Mucosa of descending colon (tissue), 3 donors: ENCODE results near the gene COL4A6. TPM values are rescaled to one million over a fixed set of nuclear protein-coding genes. Genes with fewer than 3 reads are reported as not detected.

Experiments
- ATAC-seq: fragments of 200-7000 bp; cut with Tn5 transposase; one replicate; pipeline ENCODE4 v1.9.1; 2020; ENCODE audit warnings: mild to moderate bottlenecking, moderate library complexity
- DNase-seq, 3 donors: peaks; one replicate each; pipeline ENCODE4 v3.0.0-alpha.2; 2020
- H3K36me3 ChIP-seq: fragments of 200-600 bp; one replicate; pipeline ENCODE4 v1.8.0; 2021; ENCODE audit warnings: low read depth, mild to moderate bottlenecking
- H3K4me1 ChIP-seq: fragments of 200-600 bp; one replicate; pipeline ENCODE4 v1.8.0; 2021; ENCODE audit warnings: low read depth, mild to moderate bottlenecking
- H3K4me3 ChIP-seq: fragments of 200-600 bp; one replicate; pipeline ENCODE4 v1.8.0; 2021; ENCODE audit warnings: mild to moderate bottlenecking
- H3K9me3 ChIP-seq: fragments of 200-600 bp; one replicate; pipeline ENCODE4 v1.8.0; 2021; ENCODE audit warnings: mild to moderate bottlenecking
- intact Hi-C, 2 donors: fragments of 100-400 bp; cut with DNase I in 1 of 2; cut with micrococcal nuclease in 1 of 2; formaldehyde crosslinking; loops; one replicate each; pipeline versions ENCODE4 v1.11.0 to v1.11.1; 2022; cut with DNase I, micrococcal nuclease
- total RNA-seq, 3 donors: library from RNA; stranded (reverse); fragmentation: NEBNext Ultra II Directional in 2 of 3; extraction: Animal tissue kit (Norgen Biotek cat#: 25700) in 2 of 3; gene quantifications; one replicate each; pipeline versions ENCODE4 v1.2.1 to v1.2.4, GENCODE V29; 2021 to 2023
- TF ChIP-seq, protein P1 (sequence below): fragments of 200-600 bp; IDR thresholded peaks from one replicate; pipeline ENCODE4 v1.8.0; 2022; ENCODE audit warnings: antibody characterized with exemption, mild to moderate bottlenecking
- donor health status: DM: no; HTN: no; CAD: no; lungs with moderate emphysema.
- donor health status: DM: no; HTN: no; CAD: no.
- donor health status: DM: no; HTN: yes; CAD: no.

COL4A6 gene
- total RNA-seq, 3 donors from 2014 or later: 0.35 to 0.81 (median 0.77) TPM

DNA sequence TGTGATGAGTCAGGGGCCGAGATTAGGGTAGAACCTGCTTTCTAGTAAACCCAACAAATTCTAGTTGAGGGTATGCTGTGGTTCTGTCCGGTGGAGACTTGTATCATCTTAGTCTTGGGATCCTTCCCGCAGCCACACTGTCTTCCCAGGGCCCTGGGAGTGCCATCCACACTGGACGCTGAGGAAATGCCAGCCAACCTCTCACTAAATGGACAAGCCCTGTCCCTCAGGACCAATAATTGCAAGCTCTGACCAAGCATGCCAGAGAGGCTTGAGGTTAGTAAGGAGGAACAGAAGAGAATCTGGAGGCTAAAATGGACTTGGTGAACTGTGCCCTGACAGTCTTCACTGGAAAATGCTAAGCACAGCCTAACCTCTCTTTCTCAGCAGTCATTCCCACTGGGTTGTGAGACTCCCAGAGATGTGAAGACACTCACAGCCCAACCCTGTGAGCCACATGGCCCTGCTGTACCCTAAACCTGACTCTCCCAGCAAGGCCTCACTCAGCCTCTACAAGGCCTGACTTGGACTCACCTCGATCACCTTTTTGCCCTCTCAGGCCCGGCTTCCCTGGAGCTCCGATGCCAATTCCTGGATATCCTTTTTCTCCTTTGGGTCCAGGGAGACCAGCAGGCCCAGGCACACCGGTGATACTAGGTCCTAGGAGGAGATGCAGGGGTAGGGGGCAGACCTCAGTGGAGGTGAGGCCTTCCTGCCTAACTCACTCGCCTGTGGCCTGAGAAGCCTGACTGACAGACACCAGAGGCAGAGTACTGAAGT, 269.1 kb downstream of the COL4A6 start:
- DNase-seq: no peak
- TF ChIP-seq, protein P1, sequence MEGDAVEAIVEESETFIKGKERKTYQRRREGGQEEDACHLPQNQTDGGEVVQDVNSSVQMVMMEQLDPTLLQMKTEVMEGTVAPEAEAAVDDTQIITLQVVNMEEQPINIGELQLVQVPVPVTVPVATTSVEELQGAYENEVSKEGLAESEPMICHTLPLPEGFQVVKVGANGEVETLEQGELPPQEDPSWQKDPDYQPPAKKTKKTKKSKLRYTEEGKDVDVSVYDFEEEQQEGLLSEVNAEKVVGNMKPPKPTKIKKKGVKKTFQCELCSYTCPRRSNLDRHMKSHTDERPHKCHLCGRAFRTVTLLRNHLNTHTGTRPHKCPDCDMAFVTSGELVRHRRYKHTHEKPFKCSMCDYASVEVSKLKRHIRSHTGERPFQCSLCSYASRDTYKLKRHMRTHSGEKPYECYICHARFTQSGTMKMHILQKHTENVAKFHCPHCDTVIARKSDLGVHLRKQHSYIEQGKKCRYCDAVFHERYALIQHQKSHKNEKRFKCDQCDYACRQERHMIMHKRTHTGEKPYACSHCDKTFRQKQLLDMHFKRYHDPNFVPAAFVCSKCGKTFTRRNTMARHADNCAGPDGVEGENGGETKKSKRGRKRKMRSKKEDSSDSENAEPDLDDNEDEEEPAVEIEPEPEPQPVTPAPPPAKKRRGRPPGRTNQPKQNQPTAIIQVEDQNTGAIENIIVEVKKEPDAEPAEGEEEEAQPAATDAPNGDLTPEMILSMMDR: no peak
- H3K4me1 ChIP-seq: no peaks in the 10 kb centered on the region
- no peaks in the 10 kb centered on the region for H3K9me3 ChIP-seq
- H3K4me3 ChIP-seq: no peak overlapping the region
- no peaks in the 10 kb centered on the region for H3K36me3 ChIP-seq
- intact Hi-C loops: no loop called here
- ATAC-seq: no peak

DNA sequence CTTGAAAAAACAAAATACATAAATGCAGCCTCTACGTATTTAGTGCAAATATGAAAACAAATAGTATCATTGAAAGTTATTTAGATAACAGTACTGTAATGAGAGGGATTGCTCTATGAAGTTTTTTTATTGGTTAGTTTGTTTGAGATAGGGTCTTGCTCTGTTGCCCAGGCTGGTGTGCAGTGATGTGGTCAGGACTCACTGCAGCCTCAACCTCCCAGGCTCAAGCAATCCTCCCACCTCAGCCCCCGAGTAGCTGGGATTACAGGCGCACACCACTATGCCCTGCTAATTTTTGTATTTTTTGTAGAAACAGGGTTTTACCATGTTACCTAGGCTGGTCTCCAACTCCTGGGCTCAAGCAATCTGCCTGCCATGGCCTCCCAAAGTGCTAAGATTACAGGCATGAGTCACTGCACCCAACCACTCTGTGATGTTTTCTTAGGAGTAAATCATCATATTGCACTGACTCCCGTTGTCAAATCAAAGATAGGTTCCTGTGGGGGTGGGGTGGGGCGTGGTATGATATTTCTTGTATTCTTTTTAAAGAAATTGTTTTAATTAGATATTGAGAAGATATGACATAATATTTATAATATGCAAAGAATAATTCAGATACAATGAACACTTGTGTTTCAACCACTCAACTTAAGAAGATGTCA, 270.9 kb downstream of the COL4A6 start:
- intact Hi-C loops: no loop called here
- Histone ChIP-seq H3K36me3 (no peaks in the 10 kb centered on the region), H3K9me3 (no peaks in the 10 kb centered on the region), H3K4me1 (no peaks in the 10 kb centered on the region), H3K4me3 (no peak overlapping the region)
- ATAC-seq (no peak), DNase-seq (peak in 1 of 3 donors; percentile 5)
- TF ChIP-seq, protein P1: no peak

DNA sequence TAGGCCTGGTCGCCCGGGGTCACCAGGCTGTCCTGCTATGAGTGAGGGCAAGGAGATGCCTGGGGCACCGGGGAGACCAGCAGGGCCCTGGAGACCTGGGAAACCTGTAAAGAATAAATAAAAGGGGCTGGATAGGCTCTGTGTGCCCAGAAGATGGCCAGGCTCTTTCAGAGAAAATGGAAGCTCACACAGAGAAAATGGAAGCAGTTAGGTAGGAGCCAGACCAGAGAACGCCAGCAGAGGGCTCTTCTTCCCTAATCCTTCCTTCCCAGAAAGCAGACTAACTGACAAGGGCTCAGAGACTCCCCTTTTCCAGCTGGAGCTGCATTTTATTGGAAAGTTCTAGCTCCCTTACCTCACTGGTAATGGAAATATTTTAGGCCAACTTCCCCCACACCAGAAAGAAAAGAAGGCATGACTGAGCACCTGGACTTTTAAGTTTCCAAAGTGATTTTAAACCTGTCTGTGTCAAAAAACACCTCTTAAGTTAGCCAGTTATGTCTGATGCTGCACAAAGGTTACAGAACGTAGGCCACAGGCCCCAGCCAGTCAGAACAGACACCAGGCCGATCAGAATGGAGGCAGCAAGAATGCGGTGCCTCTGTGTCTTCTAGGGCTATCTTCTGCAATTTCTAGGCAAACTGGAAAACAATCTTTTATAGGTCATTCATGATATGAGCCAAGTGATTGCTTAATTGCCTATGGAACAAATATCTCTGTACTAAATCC, 272.7 kb downstream of the COL4A6 start:
- Histone ChIP-seq H3K4me1 (no peaks in the 10 kb centered on the region), H3K9me3 (no peaks in the 10 kb centered on the region), H3K4me3 (no peak overlapping the region), H3K36me3 (no peaks in the 10 kb centered on the region)
- intact Hi-C loops: no loop called here
- TF ChIP-seq, protein P1: no peak
- peak in 1 of 3 donors; percentile 23 for DNase-seq
- ATAC-seq: peak; percentile 49

DNA sequence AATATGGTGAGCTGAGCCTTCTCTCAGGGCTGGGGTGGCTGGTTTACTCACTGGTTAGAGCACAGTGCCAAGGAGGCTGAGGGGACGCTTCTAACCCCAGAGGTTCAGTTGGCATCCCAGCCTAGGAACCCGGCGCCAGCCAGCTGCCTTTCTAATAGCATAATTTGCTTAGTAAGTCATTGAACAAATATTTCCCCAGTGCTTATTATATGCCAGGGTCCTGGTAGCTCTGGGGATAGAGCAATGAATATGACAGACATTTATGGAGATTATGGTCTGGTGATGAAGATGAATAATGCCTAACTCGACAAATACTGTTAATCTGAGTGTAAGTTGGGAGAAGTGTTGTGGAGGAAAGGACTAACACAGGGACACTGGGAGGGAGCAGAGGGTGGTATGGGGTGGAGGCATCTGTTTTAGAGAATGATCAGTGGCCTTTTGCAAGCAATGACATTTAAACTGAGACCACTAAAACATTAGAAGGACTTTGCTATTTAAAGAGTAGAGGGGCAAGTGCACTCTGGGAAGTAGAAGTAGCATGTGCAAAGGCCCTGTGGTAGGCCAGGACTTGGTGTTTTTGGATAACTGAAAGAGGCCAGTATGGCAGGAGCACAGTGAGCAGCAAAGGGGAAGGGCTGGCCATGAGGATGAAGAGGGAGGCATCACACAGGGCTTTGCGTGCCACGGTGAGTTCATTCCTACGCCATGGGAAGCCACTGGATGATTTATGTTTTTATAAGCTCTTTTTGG, 274.7 kb downstream of the COL4A6 start:
- intact Hi-C loops: no loop called here
- TF ChIP-seq, protein P1: no peak
- H3K36me3 ChIP-seq: no peaks in the 10 kb centered on the region
- no peaks in the 10 kb centered on the region for H3K4me1 ChIP-seq
- no peaks in the 10 kb centered on the region for H3K9me3 ChIP-seq
- DNase-seq (no peak), ATAC-seq (no peak)
- no peak overlapping the region for H3K4me3 ChIP-seq

DNA sequence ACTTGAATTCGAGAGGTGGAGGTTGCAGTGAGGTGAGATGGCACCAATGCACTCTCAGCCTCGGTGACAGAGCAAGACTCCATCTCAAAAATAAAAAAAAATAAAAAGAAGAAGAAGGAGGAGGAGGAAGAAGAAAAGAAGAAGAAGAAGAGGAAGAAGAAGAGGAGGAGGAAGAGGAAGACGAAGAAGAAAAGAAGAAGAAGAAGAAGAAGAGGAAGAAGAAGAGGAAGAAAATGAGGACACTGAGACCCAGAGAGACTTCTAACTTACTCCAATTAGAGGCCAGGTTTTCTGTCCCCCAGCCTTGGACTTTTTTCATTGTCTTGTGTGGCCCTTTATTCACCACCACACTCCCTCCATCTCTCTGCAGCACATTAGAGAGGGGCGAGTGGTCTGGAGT, 276.0 kb downstream of the COL4A6 start:
- Histone ChIP-seq H3K9me3 (no peaks in the 10 kb centered on the region), H3K4me1 (no peaks in the 10 kb centered on the region), H3K36me3 (no peaks in the 10 kb centered on the region), H3K4me3 (no peak overlapping the region)
- intact Hi-C loops: no loop called here
- ATAC-seq (no peak), DNase-seq (no peak)
- TF ChIP-seq, protein P1: no peak
